Neural crest cell (in vitro differentiated cells): ENCODE data around the gene WNT5B. TPM values are rescaled to one million over a fixed set of nuclear protein-coding genes. Genes with fewer than 3 reads are reported as not detected.
"Not testable (repeated sequence)": the region's sequence is repeated elsewhere in the genome, so short reads cannot be mapped to it uniquely, and the experiment has no call there.

Experiments
- DNase-seq: peaks from one replicate; pipeline ENCODE4 v3.0.0; 2021; ENCODE audit warnings: low read depth, mixed read lengths, low spot score
- H3K27ac Mint-ChIP-seq: one replicate; pipeline ENCODE4 v1.8.0; 2021; ENCODE audit warnings: mild to moderate bottlenecking, mixed read lengths; ENCODE audit not compliant: unreplicated experiment
- H3K27me3 Mint-ChIP-seq: 2 replicates; pipeline ENCODE4 v1.8.0; 2021; ENCODE audit warnings: low read depth, mild to moderate bottlenecking, mixed read lengths
- H3K36me3 Mint-ChIP-seq: 2 replicates; pipeline ENCODE4 v1.8.0; 2021; ENCODE audit warnings: low read depth, mild to moderate bottlenecking, mixed read lengths
- H3K4me1 Mint-ChIP-seq: 2 replicates; pipeline ENCODE4 v1.8.0; 2021; ENCODE audit warnings: mixed read lengths
- H3K4me3 Mint-ChIP-seq: one replicate; pipeline ENCODE4 v1.8.0; 2021; ENCODE audit warnings: mild to moderate bottlenecking, mixed read lengths
- H3K9me3 Mint-ChIP-seq: 2 replicates; pipeline ENCODE4 v1.8.0; 2021; ENCODE audit warnings: mixed read lengths
- total RNA-seq: library from RNA; stranded (reverse); gene quantifications from 2 replicates; pipeline ENCODE4 v1.2.1, GENCODE V29; 2021
- TF ChIP-seq, protein P1 (sequence below): fragments of 200-600 bp; sonication (generic); conservative IDR thresholded peaks from 2 replicates; pipeline ENCODE4 v1.5.0; 2021; ENCODE audit warnings: antibody characterized with exemption, mild to moderate bottlenecking

The WNT5B gene
- total RNA-seq, 1 donor from 2014 or later, result 14.2 TPM

DNA sequence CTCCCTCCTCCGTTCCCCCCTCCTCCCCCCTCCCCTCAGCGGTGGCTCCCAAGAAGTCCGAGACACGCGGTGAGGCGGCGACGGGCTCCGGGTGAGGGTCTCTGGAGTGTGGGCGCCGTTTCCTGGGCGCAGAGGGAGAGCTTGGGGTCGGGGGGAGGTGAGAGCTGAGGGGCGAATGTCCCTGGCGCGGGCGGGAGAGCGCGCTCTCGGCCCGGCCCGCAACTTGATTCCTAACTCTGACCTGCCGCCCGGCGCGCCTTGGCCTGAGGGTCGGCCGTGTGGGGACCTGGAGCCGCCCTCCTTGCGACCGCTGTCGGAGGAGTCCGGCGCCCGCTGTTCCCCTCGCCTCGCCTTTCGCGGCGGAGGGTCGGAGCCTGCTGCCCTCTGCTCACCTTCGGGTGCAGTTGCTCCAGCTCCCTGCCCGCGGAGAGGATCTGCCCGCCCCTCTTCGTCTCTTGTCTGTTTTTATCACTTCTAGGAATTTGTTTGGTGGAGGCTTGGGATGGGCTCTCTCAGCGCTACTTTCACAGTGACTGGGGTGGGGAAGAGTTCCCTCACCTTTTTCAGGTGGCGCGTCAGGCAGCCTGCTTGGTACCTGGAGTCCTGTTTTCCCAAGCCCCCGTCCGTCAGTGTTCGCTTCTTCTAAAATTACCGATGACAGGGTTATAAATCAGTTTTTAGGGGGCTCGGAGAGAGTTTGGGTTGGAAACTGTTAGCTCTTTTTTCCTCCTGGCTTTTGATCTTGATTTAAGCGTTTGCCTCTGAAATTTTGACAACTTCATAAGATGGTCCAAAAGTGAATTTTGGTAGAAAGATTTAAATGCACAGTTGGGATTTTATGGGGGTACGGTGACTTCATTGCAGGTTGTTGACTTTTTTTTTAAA is 62.3 kb downstream of the WNT5B start:
- no peak for DNase-seq
- no peaks in the 10 kb centered on the region for H3K9me3 Mint-ChIP-seq
- H3K27me3 Mint-ChIP-seq, result no peaks in the 10 kb centered on the region
- H3K4me3 Mint-ChIP-seq, result peak overlapping the region; percentile 97
- TF ChIP-seq, protein P1, sequence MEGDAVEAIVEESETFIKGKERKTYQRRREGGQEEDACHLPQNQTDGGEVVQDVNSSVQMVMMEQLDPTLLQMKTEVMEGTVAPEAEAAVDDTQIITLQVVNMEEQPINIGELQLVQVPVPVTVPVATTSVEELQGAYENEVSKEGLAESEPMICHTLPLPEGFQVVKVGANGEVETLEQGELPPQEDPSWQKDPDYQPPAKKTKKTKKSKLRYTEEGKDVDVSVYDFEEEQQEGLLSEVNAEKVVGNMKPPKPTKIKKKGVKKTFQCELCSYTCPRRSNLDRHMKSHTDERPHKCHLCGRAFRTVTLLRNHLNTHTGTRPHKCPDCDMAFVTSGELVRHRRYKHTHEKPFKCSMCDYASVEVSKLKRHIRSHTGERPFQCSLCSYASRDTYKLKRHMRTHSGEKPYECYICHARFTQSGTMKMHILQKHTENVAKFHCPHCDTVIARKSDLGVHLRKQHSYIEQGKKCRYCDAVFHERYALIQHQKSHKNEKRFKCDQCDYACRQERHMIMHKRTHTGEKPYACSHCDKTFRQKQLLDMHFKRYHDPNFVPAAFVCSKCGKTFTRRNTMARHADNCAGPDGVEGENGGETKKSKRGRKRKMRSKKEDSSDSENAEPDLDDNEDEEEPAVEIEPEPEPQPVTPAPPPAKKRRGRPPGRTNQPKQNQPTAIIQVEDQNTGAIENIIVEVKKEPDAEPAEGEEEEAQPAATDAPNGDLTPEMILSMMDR, result peak; percentile 18
- H3K36me3 Mint-ChIP-seq, result peaks cover 2% of the 10 kb centered on the region
- peak overlapping the region; percentile 97 for H3K27ac Mint-ChIP-seq
- peaks cover 42% of the 10 kb centered on the region for H3K4me1 Mint-ChIP-seq

DNA sequence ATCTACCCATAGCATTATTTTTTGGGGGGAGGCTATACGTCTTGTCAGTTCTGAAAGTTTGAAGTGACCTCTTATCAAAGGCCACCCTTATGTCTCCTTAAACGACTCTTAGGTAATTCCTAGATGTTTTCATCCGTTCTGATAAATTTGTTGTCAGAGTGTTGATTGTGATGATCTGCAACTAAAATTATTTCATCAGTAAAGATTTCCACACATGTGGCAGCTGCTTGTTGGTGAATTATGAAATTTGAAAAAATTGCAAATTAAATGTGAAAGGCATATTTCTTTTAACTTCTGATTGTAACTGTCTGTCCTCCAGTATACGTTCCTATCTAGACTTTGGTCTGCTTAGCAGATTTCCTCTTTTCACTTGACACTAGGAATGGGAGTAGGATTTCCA is 63.2 kb downstream of the WNT5B start:
- H3K27ac Mint-ChIP-seq, result peak overlapping the region; percentile 97
- TF ChIP-seq, protein P1, result no peak
- peaks cover 2% of the 10 kb centered on the region for H3K36me3 Mint-ChIP-seq
- H3K4me3 Mint-ChIP-seq, result peak overlapping the region; percentile 97
- no peaks in the 10 kb centered on the region for H3K27me3 Mint-ChIP-seq
- H3K9me3 Mint-ChIP-seq, result no peaks in the 10 kb centered on the region
- H3K4me1 Mint-ChIP-seq, result peaks cover 47% of the 10 kb centered on the region
- DNase-seq, result no peak

DNA sequence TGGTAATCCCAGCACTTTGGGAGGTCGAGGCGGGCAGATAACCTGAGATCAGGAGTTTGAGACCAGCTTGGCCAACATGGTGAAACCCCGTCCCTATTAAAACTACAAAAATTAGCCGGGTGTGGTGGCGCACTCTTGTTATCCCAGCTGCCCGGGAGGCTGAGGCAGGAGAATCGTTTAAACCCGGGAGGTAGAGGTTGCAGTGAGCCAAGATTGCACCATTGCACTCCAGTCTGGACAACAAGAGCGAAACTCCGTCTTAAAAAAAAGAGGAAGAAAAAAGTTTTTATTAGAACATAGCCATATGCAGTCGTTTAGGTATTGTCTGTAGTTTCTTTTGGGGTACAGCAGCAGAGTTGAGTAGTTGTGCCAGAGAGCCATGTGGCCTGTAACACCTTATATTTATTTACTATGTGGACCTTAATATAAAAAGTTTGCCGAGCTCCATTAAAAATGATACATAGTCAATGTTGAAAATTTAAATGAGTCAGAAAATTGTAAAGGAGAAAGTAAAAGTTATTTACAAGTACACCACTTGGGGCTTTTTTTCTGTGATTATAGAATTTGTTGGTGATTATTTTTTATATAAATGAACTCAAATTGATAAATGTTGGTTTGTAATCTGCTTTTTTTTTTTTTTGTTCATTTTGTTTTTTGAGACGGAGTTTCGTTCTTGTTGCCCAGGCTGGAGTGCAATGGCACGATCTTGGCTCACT is 64.0 kb downstream of the WNT5B start:
- Mint-ChIP-seq H3K27me3 (no peaks in the 10 kb centered on the region), H3K36me3 (peaks cover 2% of the 10 kb centered on the region), H3K9me3 (no peaks in the 10 kb centered on the region), H3K4me3 (peak overlapping the region; percentile 97), H3K4me1 (peaks cover 50% of the 10 kb centered on the region), H3K27ac (peak overlapping the region; percentile 40)
- DNase-seq, result no peak
- TF ChIP-seq, protein P1, result peak; percentile 15

DNA sequence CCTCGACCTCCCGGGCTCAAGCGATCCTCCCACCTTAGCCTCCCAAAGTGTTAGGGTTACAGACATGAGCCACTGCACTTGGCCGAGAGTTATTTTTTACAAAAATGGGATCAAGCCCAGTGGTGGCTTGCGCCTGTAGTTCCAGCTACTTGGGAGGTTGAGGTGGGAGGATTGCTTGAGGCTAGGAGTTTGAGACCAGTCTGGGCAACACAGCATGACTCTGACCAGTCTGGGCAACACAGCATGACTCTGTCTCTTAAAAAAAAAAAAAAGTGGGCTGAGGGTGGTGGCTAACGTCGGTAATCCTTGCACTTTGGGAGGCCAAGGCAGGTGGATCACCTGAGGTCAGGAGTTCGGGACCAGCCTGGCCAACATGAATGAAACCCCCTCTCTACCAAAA is 66.1 kb downstream of the WNT5B start:
- not testable (repeated sequence) for H3K36me3 Mint-ChIP-seq, H3K9me3 Mint-ChIP-seq, H3K27me3 Mint-ChIP-seq, H3K4me3 Mint-ChIP-seq, DNase-seq, H3K27ac Mint-ChIP-seq
- peaks cover 44% of the 10 kb centered on the region for H3K4me1 Mint-ChIP-seq

DNA sequence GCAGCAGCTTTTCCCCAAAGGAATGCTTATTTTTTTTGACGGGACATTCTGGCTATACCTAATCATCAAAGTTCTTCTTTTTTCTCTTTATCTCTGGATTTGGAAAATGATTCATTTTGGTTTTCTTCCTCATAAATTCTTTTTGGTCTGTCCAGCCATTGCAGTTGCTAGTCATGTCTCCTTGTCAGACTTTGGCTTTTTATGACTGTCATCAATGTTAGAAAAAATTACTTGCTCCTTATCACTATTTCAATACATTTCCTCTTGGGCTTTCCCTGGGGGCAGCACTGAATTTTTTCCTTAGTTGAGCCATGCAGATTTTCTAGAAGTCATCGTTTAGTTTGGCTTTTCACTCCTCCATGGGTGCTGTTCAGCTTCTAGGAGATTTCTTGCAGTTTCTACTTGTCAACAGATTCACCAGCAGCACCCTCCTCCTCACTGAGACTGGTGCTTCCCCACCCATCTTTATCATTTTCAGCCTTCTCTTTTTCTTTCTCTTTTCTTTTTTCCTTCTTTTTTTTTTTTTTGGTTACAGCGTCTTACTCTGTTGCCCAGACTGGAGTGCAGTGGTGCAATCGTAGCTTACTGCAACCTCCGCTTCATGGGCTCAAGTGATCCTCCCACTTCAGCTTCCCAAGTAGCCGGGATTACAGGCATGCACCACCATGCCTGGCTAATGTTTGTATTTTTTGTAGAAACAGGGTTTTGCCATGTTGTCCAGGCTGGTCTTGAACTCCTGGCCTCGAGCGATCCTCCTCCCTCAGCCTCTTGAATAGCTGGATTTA is 67.0 kb downstream of the WNT5B start:
- Mint-ChIP-seq H3K4me3 (peak overlapping the region; percentile 64), H3K36me3 (peaks cover 9% of the 10 kb centered on the region), H3K27ac (no peak overlapping the region), H3K27me3 (no peaks in the 10 kb centered on the region), H3K4me1 (peaks cover 42% of the 10 kb centered on the region), H3K9me3 (no peaks in the 10 kb centered on the region)
- TF ChIP-seq, protein P1, result no peak
- no peak for DNase-seq
